Measurements from ENCODE around the gene SLC6A11. TPM values are rescaled to one million over a fixed set of nuclear protein-coding genes. Genes with fewer than 3 reads are reported as not detected.

Gene SLC6A11
- total and polyA plus RNA-seq, 2 of the 13 experiments (the other 11 are each of a cell fraction or from before 2014, with no cell fraction given) = 17.9 to 34.5 TPM

DNA sequence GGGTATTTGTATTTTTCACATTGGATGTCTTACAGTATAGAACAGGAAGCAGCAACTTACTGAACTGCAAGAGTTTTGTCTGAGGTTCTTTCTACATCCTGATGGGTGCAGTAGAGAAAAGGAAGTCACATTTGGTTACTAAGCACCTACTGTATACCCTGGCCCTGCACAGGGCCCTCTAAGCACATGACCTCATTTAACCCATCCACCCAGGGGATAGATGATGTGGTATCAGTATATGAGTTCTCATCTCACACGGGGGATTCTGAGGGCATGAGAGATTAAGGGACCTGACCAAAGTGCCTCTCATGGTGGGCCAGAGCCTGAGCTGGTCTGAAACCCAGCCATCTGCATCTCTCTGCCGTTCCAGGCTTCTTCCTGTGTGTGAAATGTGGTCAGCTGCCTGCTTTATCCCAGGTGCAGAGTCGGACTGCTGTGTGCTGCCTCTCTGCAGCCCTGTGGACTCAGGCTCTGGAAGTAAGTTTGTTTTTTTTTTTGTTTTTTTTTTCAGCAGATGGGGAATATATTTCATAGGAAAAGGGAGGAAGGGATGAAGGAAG is 17.9 kb downstream of the SLC6A11 start:
- H3K9ac ChIP-seq (ENCODE audit: insufficient read depth, low read depth, low read length) = no peak overlapping the region
- ChIA-PET CTCF (ENCODE audit: low intra/inter-chr PET ratio, low total read pairs) (no interaction called here), POLR2A (no interaction called here)
- FAIRE-seq = no peak
- H3K27ac ChIP-seq (ENCODE audit: extremely low read length, insufficient read depth, low read length) = no peak overlapping the region
- TF ChIP-seq, protein P1, sequence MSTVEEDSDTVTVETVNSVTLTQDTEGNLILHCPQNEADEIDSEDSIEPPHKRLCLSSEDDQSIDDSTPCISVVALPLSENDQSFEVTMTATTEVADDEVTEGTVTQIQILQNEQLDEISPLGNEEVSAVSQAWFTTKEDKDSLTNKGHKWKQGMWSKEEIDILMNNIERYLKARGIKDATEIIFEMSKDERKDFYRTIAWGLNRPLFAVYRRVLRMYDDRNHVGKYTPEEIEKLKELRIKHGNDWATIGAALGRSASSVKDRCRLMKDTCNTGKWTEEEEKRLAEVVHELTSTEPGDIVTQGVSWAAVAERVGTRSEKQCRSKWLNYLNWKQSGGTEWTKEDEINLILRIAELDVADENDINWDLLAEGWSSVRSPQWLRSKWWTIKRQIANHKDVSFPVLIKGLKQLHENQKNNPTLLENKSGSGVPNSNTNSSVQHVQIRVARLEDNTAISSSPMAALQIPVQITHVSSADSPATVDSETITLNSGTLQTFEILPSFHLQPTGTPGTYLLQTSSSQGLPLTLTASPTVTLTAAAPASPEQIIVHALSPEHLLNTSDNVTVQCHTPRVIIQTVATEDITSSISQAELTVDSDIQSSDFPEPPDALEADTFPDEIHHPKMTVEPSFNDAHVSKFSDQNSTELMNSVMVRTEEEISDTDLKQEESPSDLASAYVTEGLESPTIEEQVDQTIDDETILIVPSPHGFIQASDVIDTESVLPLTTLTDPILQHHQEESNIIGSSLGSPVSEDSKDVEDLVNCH (CRISPR knock-in tag; IDR thresholded peaks at IDR 0.05) = no peak
- TF ChIP-seq ESRRA (CRISPR knock-in tag; IDR thresholded peaks at IDR 0.05; ENCODE audit: low read depth) (no peak), ZNF101 (CRISPR knock-in tag; IDR thresholded peaks at IDR 0.05; ENCODE audit: borderline replicate concordance, low read depth) (no peak), BORCS8-MEF2B (CRISPR knock-in tag; IDR thresholded peaks at IDR 0.05) (no peak), ZNF333 (CRISPR knock-in tag; IDR thresholded peaks at IDR 0.05; ENCODE audit: borderline replicate concordance) (no peak), ZNF292 (CRISPR knock-in tag; IDR thresholded peaks at IDR 0.05; ENCODE audit: borderline replicate concordance, low read depth) (no peak), ZNF547 (CRISPR knock-in tag; IDR thresholded peaks at IDR 0.05) (no peak), ZNF878 (CRISPR knock-in tag; IDR thresholded peaks at IDR 0.05) (no peak), GATAD2A (CRISPR knock-in tag; IDR thresholded peaks at IDR 0.05) (no peak), ZFP36L2 (CRISPR knock-in tag; IDR thresholded peaks at IDR 0.05) (no peak), ZFP36L1 (CRISPR knock-in tag; IDR thresholded peaks at IDR 0.05) (no peak), ZNF737 (CRISPR knock-in tag; IDR thresholded peaks at IDR 0.05; ENCODE audit: borderline replicate concordance) (no peak), KDM5A (IDR thresholded peaks at IDR 0.05; ENCODE audit: borderline replicate concordance, low read length) (no peak), THYN1 (CRISPR knock-in tag; IDR thresholded peaks at IDR 0.05; ENCODE audit: borderline replicate concordance, low read depth) (no peak), MEIS1 (CRISPR knock-in tag; IDR thresholded peaks at IDR 0.05; ENCODE audit: borderline replicate concordance) (no peak)
- TF ChIP-seq, protein P2, sequence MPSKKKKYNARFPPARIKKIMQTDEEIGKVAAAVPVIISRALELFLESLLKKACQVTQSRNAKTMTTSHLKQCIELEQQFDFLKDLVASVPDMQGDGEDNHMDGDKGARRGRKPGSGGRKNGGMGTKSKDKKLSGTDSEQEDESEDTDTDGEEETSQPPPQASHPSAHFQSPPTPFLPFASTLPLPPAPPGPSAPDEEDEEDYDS (CRISPR knock-in tag; IDR thresholded peaks at IDR 0.05) = no peak
- TF ChIP-seq, protein P3, sequence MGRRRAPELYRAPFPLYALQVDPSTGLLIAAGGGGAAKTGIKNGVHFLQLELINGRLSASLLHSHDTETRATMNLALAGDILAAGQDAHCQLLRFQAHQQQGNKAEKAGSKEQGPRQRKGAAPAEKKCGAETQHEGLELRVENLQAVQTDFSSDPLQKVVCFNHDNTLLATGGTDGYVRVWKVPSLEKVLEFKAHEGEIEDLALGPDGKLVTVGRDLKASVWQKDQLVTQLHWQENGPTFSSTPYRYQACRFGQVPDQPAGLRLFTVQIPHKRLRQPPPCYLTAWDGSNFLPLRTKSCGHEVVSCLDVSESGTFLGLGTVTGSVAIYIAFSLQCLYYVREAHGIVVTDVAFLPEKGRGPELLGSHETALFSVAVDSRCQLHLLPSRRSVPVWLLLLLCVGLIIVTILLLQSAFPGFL (CRISPR knock-in tag; IDR thresholded peaks at IDR 0.05) = no peak
- TF ChIP-seq, protein P4, sequence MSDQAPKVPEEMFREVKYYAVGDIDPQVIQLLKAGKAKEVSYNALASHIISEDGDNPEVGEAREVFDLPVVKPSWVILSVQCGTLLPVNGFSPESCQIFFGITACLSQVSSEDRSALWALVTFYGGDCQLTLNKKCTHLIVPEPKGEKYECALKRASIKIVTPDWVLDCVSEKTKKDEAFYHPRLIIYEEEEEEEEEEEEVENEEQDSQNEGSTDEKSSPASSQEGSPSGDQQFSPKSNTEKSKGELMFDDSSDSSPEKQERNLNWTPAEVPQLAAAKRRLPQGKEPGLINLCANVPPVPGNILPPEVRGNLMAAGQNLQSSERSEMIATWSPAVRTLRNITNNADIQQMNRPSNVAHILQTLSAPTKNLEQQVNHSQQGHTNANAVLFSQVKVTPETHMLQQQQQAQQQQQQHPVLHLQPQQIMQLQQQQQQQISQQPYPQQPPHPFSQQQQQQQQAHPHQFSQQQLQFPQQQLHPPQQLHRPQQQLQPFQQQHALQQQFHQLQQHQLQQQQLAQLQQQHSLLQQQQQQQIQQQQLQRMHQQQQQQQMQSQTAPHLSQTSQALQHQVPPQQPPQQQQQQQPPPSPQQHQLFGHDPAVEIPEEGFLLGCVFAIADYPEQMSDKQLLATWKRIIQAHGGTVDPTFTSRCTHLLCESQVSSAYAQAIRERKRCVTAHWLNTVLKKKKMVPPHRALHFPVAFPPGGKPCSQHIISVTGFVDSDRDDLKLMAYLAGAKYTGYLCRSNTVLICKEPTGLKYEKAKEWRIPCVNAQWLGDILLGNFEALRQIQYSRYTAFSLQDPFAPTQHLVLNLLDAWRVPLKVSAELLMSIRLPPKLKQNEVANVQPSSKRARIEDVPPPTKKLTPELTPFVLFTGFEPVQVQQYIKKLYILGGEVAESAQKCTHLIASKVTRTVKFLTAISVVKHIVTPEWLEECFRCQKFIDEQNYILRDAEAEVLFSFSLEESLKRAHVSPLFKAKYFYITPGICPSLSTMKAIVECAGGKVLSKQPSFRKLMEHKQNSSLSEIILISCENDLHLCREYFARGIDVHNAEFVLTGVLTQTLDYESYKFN (CRISPR knock-in tag; conservative IDR thresholded peaks at IDR 0.05) = no peak
- H3K4me3 ChIP-seq (replicated peaks in 1 of 3; ENCODE audit: insufficient read depth in 1 of 3, low read depth in 2 of 3, low read length in 3 of 3) = no peak overlapping the region
- no peaks in the 10 kb centered on the region for H3K79me2 ChIP-seq (ENCODE audit: insufficient read depth, low read length)
- no peak for DNase-seq (ENCODE audit: low spot score)
- intact Hi-C loops (cut with micrococcal nuclease; ENCODE audit: unreplicated experiment) (no loop called here), in situ Hi-C loops (cut with HindIII; ENCODE audit: extremely low pct_ligation_motif_present, low pct_unique_long_range_greater_than_20kb) (no loop called here)
- no peak overlapping the region for H3K4me2 ChIP-seq (ENCODE audit: low read depth, low read length)
- peaks cover 2 to 9% of the 10 kb centered on the region in 2 experiments; a peak in 3 of 5 replicates for H3K36me3 ChIP-seq (replicated peaks in 1 of 2; ENCODE audit: control insufficient read depth in 1 of 2, insufficient read depth in 2 of 2, low read length in 2 of 2)
- H2AFZ ChIP-seq (ENCODE audit: low read length) = no peak overlapping the region
- WGBS (ENCODE audit: low lambda C conversion rate) = 42% methylated on average over 2 of the region's 3 CpGs
- H3K4me1 ChIP-seq (ENCODE audit: insufficient read depth, low read length) = no peaks in the 10 kb centered on the region
- no peaks in the 10 kb centered on the region for H3K27me3 ChIP-seq (ENCODE audit: control insufficient read depth in 1 of 2, insufficient read depth in 2 of 2, low read length in 2 of 2)
- no peak for ATAC-seq
- no peaks in the 10 kb centered on the region for H3K9me3 ChIP-seq (ENCODE audit: low read length)
- no TSS peak for BruUV-seq (replicated peaks)
- H4K20me1 ChIP-seq (ENCODE audit: insufficient read depth, low read length) = no peaks in the 10 kb centered on the region

Measured in HepG2 (cell line).